H9 (cell line): ENCODE results near the gene ZNF423. TPM values are rescaled to one million over a fixed set of nuclear protein-coding genes. Genes with fewer than 3 reads are reported as not detected.

ENCODE experiments used
- DNase-seq: peaks from one replicate; pipeline ENCODE4 v3.0.0-alpha.2; 2017
- H2AFZ ChIP-seq: one replicate; pipeline ENCODE4 v1.6.1; 2013; ENCODE audit warnings: mild to moderate bottlenecking, low read length, control low read depth, moderate library complexity
- H2AK5ac ChIP-seq: 2 replicates; pipeline ENCODE4 v1.6.1; 2013; ENCODE audit warnings: low read length, control low read depth, mixed read lengths; ENCODE audit not compliant: insufficient read length
- H2BK120ac ChIP-seq: one replicate; pipeline ENCODE4 v1.6.1; 2013; ENCODE audit warnings: low read depth, mild to moderate bottlenecking, low read length, control low read depth, inconsistent platforms; ENCODE audit not compliant: poor library complexity, severe bottlenecking
- H2BK12ac ChIP-seq: 2 replicates; pipeline ENCODE4 v1.6.1; 2013; ENCODE audit warnings: low read length, control low read depth, mixed read lengths, low read depth; ENCODE audit not compliant: insufficient read length
- H2BK15ac ChIP-seq: 2 replicates; pipeline ENCODE4 v1.6.1; 2013; ENCODE audit warnings: low read depth, low read length, control low read depth
- H2BK20ac ChIP-seq: one replicate; pipeline ENCODE4 v1.6.1; 2013; ENCODE audit warnings: low read depth, mild to moderate bottlenecking, low read length, control low read depth, inconsistent platforms; ENCODE audit not compliant: poor library complexity, severe bottlenecking
- H2BK5ac ChIP-seq: 2 replicates; pipeline ENCODE4 v1.6.1; 2013; ENCODE audit warnings: low read length, control low read depth, mixed read lengths; ENCODE audit not compliant: insufficient read length
- H3K14ac ChIP-seq: 2 replicates; pipeline ENCODE4 v1.6.1; 2013; ENCODE audit warnings: low read length, control low read depth; ENCODE audit not compliant: insufficient read depth
- H3K18ac ChIP-seq: 2 replicates; pipeline ENCODE4 v1.6.1; 2013; ENCODE audit warnings: low read depth, mild to moderate bottlenecking, mixed read lengths, low read length, control low read depth; ENCODE audit not compliant: insufficient read length
- H3K23ac ChIP-seq: 2 replicates; pipeline ENCODE4 v1.6.1; 2013; ENCODE audit warnings: low read length, control low read depth, mixed read lengths, low read depth; ENCODE audit not compliant: insufficient read length
- H3K23me2 ChIP-seq: 2 replicates; pipeline ENCODE4 v1.6.1; 2013; ENCODE audit warnings: low read depth, mild to moderate bottlenecking, mixed read lengths, low read length, control low read depth; ENCODE audit not compliant: insufficient read length, poor library complexity, severe bottlenecking
- H3K27ac ChIP-seq: 2 replicates; pipeline ENCODE4 v1.5.1; 2013; ENCODE audit warnings: low read length, control low read depth, mixed read lengths, low read depth; ENCODE audit not compliant: insufficient read length
- H3K27me3 ChIP-seq: 2 replicates; pipeline ENCODE4 v1.6.1; 2013; ENCODE audit warnings: low read length, control low read depth, inconsistent platforms; ENCODE audit not compliant: insufficient read depth
- H3K4ac ChIP-seq: 2 replicates; pipeline ENCODE4 v1.6.1; 2013; ENCODE audit warnings: low read depth, mild to moderate bottlenecking, control low read depth, inconsistent platforms, low read length, moderate library complexity
- H3K4me1 ChIP-seq: 2 replicates; pipeline ENCODE4 v1.6.1; 2013; ENCODE audit warnings: low read length, control low read depth, inconsistent platforms; ENCODE audit not compliant: insufficient read depth
- H3K4me2 ChIP-seq: 2 replicates; pipeline ENCODE4 v1.6.1; 2013; ENCODE audit warnings: low read length, control low read depth, mixed read lengths; ENCODE audit not compliant: insufficient read length, insufficient read depth
- H3K56ac ChIP-seq: 2 replicates; pipeline ENCODE4 v1.6.1; 2013; ENCODE audit warnings: low read depth, mild to moderate bottlenecking, mixed read lengths, low read length, control low read depth; ENCODE audit not compliant: insufficient read length
- H3K79me1 ChIP-seq: 2 replicates; pipeline ENCODE4 v1.6.1; 2013; ENCODE audit warnings: low read depth, mild to moderate bottlenecking, moderate library complexity, low read length, control low read depth, inconsistent platforms; ENCODE audit not compliant: insufficient read depth, poor library complexity, severe bottlenecking
- H3K79me2 ChIP-seq: 2 replicates; pipeline ENCODE4 v1.6.1; 2013; ENCODE audit warnings: low read length, control low read depth, inconsistent platforms; ENCODE audit not compliant: insufficient read depth
- H3K9ac ChIP-seq: 2 replicates; pipeline ENCODE4 v1.6.1; 2013; ENCODE audit warnings: low read length, control low read depth, mixed read lengths; ENCODE audit not compliant: insufficient read length; ENCODE audit errors: extremely low read depth
- H3K9me3 ChIP-seq: one replicate; pipeline ENCODE4 v1.6.1; 2013; ENCODE audit warnings: low read depth, low read length, inconsistent platforms; ENCODE audit not compliant: control insufficient read depth
- H3T11ph ChIP-seq: one replicate; pipeline ENCODE4 v1.6.1; 2013; ENCODE audit warnings: mild to moderate bottlenecking, low read length, control low read depth, inconsistent platforms
- H4K20me1 ChIP-seq: one replicate; pipeline ENCODE4 v1.6.1; 2013; ENCODE audit not compliant: control insufficient read depth, insufficient read length, insufficient read depth
- H4K5ac ChIP-seq: 2 replicates; pipeline ENCODE4 v1.6.1; 2013; ENCODE audit warnings: low read depth, mild to moderate bottlenecking, mixed read lengths, low read length, control low read depth; ENCODE audit not compliant: insufficient read length
- H4K8ac ChIP-seq: replicated peaks from 2 replicates; pipeline ENCODE4 v1.6.1; 2013; ENCODE audit warnings: low read length, control low read depth, mixed read lengths, low read depth; ENCODE audit not compliant: insufficient read length
- H4K91ac ChIP-seq: 2 replicates; pipeline ENCODE4 v1.6.1; 2013; ENCODE audit warnings: low read depth, mild to moderate bottlenecking, moderate library complexity, mixed read lengths, low read length, control low read depth; ENCODE audit not compliant: insufficient read length
- H3K27ac Mint-ChIP-seq, 3 experiments: 2 replicates in 2 of 3; 3 replicates in 1 of 3; pipeline ENCODE4 v1.8.0; 2020 to 2021; ENCODE audit warnings: mixed read lengths in 3 of 3, mild to moderate bottlenecking in 1 of 3, moderate library complexity in 1 of 3
- H3K27me3 Mint-ChIP-seq: 2 replicates; pipeline ENCODE4 v1.8.0; 2021; ENCODE audit warnings: low read depth, mild to moderate bottlenecking, moderate library complexity, mixed read lengths
- H3K36me3 Mint-ChIP-seq, 3 experiments: 2 replicates in 2 of 3; 3 replicates in 1 of 3; pipeline ENCODE4 v1.8.0; 2020 to 2021; ENCODE audit warnings: low read depth in 3 of 3, mixed read lengths in 3 of 3; ENCODE audit not compliant: insufficient read depth in 1 of 3
- H3K4me1 Mint-ChIP-seq, 2 experiments: 2 replicates each; pipeline ENCODE4 v1.8.0; 2020; ENCODE audit warnings: mixed read lengths in 2 of 2
- H3K4me3 Mint-ChIP-seq, 2 experiments: 2 replicates in 1 of 2; 3 replicates in 1 of 2; pipeline ENCODE4 v1.8.0; 2020 to 2021; ENCODE audit warnings: mild to moderate bottlenecking in 2 of 2, mixed read lengths in 2 of 2, moderate library complexity in 1 of 2
- H3K9me3 Mint-ChIP-seq, 2 experiments: 2 replicates in 1 of 2; 3 replicates in 1 of 2; pipeline ENCODE4 v1.8.0; 2020; ENCODE audit warnings: mild to moderate bottlenecking in 2 of 2, mixed read lengths in 2 of 2, moderate library complexity in 1 of 2
- CTCF ChIP-seq: fragments of 200-600 bp; sonication (generic); conservative IDR thresholded peaks from 3 replicates; pipeline ENCODE4 v1.8.0; 2021; ENCODE audit warnings: antibody characterized with exemption, mild to moderate bottlenecking
- WGBS: extraction: QIAGEN DNeasy Blood & Tissue Kit; methylation state at CpG from one replicate; pipeline ENCODE4 v1.1.7; 2013; ENCODE audit warnings: missing lambda C conversion rate, low lambda C conversion rate, mixed read lengths; ENCODE audit not compliant: insufficient read length; ENCODE audit errors: extremely low coverage; 5-methylcytosine and 5-hydroxymethylcytosine counted together
- total RNA-seq: library from RNA; stranded (reverse); gene quantifications from 2 replicates; pipeline ENCODE4 v1.2.1, GENCODE V29; 2021

Gene ZNF423
- total RNA-seq, 1 experiment from 2014 or later = 51.5 TPM

GRCh38 chr16:49459953-49460735, 395.8 kb downstream of the ZNF423 start:
- Histone ChIP-seq H3K27ac (no peak overlapping the region), H3K4me2 (no peak overlapping the region), H2BK120ac (no peak overlapping the region), H3K27me3 (no peaks in the 10 kb centered on the region), H3K79me1 (no peaks in the 10 kb centered on the region), H3K18ac (no peak overlapping the region), H2BK20ac (no peak overlapping the region), H3K9me3 (no peaks in the 10 kb centered on the region), H3T11ph (no peak overlapping the region), H2BK12ac (no peak overlapping the region), H2BK15ac (no peak overlapping the region), H3K9ac (no peak overlapping the region), H3K56ac (no peak overlapping the region), H3K23me2 (peaks cover 3% of the 10 kb centered on the region), H2BK5ac (no peak overlapping the region), H4K8ac (no peak overlapping the region), H3K4me1 (no peaks in the 10 kb centered on the region; the same call in 1 of the 2 replicates), H4K5ac (no peak overlapping the region), H2AFZ (no peak overlapping the region), H3K23ac (no peak overlapping the region), H4K91ac (no peak overlapping the region), H2AK5ac (no peak overlapping the region), H3K4ac (no peak overlapping the region), H3K79me2 (no peaks in the 10 kb centered on the region), H3K14ac (no peak overlapping the region), H4K20me1 (no peaks in the 10 kb centered on the region)
- H3K27ac Mint-ChIP-seq = no peak overlapping the region; a peak in 1 of 7 replicates
- peak; percentile 23 for DNase-seq
- no peak for TF ChIP-seq CTCF
- WGBS = no CpG with 5 or more reads among the region's 6 CpGs
- peaks cover 19% of the 10 kb centered on the region for H3K27me3 Mint-ChIP-seq
- H3K4me3 Mint-ChIP-seq = no peak overlapping the region
- H3K4me1 Mint-ChIP-seq = peaks cover 6 to 21% of the 10 kb centered on the region in 2 experiments
- H3K9me3 Mint-ChIP-seq = no peaks in the 10 kb centered on the region
- H3K36me3 Mint-ChIP-seq = no peaks in the 10 kb centered on the region
